IPS-NIHi7 (cell line): ENCODE measurements around the gene ADK.

ENCODE experiments used
- DNase-seq: peaks from one replicate; pipeline ENCODE4 v3.0.0; 2012; ENCODE audit warnings: mixed read lengths; ENCODE audit errors: extremely low spot score

The ADK gene

DNA sequence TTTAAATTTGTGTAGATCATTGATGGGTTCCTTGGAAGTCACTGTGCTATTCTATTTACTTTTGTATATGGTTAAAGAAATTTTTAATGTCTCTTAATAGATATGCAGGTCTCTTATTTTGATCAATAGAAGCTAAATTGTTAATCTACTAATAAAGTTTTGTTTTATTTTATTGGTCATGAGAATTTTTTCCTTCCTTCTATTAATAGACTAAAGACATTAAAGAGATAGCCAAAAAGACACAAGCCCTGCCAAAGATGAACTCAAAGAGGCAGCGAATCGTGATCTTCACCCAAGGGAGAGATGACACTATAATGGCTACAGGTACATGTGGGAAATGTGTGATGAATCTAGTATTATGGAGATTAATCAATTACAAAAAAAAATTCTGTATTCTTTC lies 449.1 kb downstream of the ADK start:
- no peak for DNase-seq

DNA sequence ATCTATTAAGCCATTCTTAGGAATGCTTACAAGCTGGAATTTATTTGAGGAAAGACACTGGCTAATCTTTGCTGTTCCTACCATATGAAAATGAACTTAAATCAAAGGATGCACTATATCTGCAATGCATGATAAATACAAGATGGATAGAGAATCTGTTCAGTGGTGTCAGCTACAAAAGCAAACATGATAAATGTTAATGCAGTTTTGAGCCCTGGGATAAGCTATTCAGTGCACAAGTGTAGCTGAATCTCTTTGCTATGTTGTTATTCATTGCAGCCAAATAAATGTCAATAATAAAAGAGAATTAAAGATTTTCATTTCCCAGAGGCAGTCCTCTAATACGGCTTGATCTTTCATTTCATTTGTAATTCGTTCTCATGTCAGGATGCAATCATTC lies 451.6 kb downstream of the ADK start:
- no peak for DNase-seq

- DNase-seq, result no peak
Measured at GRCh38 chr10:74610299-74610698, 459.3 kb downstream of the ADK start.

GRCh38 chr10:74612195-74612594 lies 461.2 kb downstream of the ADK start:
- no peak for DNase-seq

GRCh38 chr10:74620626-74621025 lies 469.6 kb downstream of the ADK start:
- DNase-seq, result no peak

GRCh38 chr10:74623786-74624185 lies 472.8 kb downstream of the ADK start:
- no peak for DNase-seq

DNA sequence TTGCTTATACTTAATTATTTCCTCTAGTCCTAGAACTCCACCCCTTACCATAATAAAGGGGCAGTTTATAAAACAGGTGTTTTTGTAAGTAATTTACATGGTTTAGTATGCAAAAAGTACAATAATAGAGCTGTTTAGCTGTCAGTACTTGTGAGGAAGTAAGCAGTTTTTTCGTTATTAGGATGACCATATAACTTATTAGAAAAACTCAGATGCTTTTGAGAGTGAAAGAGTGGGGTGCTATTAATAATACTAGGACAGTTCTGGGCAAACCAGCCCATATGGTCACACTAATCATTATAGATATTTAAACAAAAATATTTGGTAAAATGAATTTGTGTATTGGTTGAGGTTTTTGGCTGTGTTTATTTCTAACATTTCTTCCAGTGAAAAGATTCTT lies 473.5 kb downstream of the ADK start:
- DNase-seq, result no peak

DNA sequence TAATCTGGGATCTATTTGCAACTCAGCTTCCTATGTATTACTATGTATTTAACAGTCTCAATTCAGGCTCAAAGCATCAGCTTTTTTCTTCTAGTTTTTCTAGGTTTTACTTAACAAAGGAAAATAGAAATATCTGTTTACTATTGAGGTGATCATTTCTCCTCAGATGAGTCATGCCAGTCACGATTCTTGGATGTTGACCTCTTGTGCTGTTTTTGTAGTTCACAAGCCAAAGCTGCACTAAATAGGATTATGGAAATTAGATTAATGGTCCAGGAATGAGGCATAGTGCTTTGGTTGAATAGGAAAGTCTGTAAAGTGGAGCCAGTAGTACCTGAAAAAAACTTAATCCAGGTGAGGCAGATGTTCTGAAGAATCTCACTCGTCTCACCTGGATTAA lies 477.1 kb downstream of the ADK start:
- DNase-seq, result no peak

DNA sequence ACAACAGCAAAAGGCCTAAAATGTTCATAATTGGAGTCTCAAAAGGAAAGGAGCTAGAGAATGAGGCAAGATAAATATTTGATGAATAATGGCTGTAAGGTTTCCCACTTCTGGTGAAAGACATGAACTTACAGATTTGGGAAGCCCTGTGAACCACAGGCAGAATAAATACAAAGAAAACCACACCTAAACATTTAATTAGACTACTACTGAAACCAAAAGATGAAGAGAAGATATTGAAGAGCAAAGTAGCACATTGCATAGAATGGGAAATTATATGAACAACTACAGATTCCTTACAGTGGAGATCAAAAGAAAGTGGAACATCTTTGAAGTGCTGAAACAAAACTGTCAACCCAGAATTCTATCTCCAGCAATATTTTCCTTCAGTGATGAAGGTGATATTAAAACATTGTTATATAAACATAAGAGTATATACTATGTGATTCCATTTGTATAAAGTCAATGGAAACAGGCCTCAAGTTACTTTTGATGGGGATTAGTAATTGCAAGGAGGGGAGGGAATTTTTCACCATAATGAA lies 484.0 kb downstream of the ADK start:
- no peak for DNase-seq

- no peak for DNase-seq
Measured at GRCh38 chr10:74635655-74636054, 484.6 kb downstream of the ADK start.

DNA sequence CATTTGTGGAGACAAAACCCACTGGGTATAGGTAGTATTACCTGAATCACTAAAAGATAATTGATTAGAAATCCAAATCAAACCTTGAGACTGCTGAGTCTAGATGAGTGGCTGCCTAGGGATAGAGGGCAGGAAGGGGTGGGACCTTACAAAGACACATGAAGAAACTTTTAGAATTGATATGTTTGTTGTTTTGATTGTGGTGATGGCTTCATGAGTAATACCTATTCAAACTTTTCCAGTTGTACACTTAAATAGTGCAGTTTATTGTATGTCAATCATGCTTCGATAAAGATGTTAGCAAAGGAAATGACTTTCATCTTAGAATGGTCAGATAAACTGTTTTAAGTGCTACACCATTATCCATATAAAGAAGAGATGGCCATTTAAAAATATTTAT lies 486.7 kb downstream of the ADK start:
- DNase-seq, result no peak

DNA sequence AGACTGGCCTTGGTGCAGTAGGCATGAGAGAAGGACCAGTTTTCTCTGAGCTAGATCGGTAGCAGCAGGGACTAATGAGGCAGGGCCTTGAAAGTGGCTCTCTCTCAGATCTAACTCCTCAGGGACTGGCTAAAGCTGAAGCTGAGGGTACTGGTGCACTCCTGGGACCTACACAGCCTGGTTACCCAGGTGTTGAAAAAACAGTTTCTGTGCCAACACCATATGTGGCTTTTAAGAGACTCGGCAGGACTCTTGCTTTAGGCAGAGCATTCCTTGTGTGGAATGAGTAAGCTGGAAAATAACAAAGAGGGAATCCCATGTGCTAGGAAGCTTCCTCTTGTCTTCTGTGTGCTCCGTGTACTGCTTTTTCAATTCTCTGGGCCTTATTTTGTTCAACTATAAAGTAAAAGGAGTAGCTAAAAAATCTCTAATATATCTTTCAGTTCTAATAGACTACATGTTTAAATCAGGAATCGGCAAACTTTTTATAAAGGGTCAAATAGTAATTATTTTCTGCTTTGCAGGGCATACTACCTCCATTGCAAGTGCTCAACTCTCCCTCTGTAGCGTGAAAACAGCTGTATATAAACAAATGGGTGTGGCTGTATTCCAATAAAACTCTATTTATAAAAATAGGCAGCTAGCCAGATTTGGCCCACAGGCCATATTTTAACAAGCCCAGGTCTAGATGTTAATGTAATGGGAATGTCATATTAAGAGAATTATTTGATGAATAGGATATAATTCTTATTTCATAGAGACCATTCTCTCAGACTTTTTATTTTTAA lies 489.3 kb downstream of the ADK start:
- peak; percentile 27 for DNase-seq

GRCh38 chr10:74641659-74642058 lies 490.6 kb downstream of the ADK start:
- no peak for DNase-seq

DNA sequence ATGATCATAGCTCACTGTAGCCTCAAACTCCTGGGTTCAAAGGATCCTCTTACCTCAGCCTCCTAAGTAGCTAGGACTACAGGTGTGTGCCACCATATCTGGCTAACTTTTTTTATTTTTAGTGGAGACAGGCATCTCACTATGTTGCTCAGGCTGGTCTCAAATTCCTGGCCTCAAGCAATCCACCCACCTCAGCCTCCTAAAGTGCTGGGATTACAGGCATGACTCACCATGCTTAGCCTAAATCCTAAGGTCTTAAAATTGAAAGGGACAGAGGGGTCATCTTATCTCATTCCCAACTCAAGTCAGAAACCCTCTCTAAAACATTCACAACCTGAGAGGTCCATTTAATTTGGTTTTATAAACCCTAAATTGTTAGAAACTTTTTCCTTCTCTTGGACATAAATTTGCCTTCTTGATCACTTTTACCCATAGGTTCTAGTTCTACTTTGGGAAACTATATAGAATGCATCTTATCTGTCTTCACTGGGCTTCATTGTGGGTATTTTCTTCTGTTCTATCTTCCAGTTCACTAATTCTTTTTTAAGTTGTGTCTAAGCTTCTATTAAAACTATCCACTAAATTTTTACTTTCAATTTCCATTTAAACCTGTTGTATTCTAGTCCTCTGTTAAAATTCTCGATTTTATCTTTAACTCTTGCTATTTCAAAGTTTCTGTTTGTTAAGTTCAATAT lies 492.0 kb downstream of the ADK start:
- DNase-seq, result no peak

DNA sequence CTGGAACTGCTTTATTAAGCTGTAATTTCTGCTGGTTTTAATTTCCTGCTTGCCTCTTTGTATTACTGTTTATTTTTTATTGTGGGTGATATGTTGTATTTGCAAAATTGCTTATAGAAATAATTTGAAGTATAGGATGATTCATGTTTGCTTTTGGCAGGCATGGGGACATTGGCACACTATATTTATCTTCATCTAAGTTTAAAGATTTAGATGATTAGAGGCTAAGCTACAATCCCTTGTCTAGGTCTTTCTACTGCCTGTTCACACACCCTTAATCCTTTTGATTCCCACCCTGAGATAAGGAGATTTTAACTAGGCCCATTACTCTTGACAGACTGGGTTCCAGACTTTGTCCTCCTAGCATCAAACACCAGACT lies 492.6 kb downstream of the ADK start:
- no peak for DNase-seq

DNA sequence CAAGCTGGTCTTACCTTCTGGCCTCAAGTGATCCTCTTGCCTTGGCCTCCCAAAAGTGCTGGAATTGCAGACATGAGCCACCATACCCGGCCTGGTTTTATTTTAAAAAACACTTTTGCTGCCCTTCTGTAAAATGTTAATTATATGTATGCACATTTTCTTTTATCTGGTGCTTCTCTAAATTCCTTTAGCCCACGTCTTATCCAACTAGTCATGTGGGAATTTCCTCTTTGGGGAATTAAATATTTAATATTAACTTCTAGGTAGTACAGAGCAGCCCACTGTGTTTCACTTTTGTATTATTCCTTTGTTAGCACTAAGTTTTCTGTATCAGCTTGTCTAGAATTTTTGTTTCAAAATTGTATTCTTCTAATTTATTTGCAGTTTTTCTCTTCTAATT lies 493.7 kb downstream of the ADK start:
- no peak for DNase-seq

DNA sequence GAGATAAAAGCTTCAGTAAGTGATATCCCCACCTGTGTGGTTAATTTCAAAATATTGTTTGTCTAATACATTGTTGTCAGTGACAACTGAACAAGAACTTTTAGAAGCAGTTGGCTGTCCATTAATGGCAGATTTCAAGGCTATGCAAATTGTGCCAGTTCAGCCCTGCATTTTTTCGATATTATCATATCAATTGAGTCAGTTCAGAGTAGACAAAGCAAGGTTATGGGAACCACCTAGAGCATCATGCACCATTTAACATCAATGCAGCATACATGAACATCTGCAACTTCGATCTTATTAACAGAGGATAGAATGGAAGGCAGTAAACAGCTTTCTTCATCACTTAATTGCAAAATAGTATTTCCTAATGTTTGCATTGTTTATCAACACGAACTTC lies 494.7 kb downstream of the ADK start:
- no peak for DNase-seq

- DNase-seq, result no peak
Measured at GRCh38 chr10:74650613-74651012, 499.6 kb downstream of the ADK start.

GRCh38 chr10:74651565-74651964 lies 500.5 kb downstream of the ADK start:
- no peak for DNase-seq

DNA sequence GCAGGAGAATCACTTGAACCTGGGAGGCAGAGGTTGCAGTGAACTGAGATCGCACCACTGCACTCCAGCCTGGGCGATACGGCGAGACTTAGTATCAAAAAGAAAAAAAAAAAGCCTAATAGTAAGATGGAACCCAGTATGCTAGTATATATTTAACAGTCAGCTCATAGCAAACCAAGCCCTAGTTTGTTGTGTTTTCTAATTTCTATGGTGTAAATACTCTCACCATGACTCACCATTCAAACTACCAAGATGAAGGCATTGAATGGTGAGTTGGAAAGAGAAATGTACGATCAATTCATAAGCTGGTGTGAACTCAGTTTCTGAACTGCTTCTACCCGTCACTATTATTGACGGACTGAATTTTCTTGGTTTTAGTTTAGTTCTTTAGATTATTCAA lies 501.6 kb downstream of the ADK start:
- DNase-seq, result no peak

- no peak for DNase-seq
Measured at GRCh38 chr10:74658511-74658910, 507.5 kb downstream of the ADK start.

DNA sequence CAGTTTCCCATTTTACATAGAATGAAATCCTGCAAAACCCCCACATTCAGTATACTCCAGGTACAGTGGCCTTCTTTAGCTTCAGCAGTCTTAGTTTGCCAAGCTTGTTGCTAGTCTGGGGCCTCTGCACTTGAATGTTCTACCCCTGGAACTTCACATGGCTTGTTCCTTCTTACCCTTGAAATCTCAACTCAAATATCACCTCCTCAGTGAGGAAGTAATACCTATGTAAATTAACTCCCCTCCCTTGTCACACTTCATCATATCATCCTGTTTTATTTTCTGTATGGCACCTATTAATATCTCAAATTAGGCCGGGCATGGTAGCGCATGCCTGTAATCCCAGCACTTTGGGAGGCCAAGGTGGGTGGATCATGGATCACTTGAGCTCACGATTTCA lies 511.6 kb downstream of the ADK start:
- no peak for DNase-seq

DNA sequence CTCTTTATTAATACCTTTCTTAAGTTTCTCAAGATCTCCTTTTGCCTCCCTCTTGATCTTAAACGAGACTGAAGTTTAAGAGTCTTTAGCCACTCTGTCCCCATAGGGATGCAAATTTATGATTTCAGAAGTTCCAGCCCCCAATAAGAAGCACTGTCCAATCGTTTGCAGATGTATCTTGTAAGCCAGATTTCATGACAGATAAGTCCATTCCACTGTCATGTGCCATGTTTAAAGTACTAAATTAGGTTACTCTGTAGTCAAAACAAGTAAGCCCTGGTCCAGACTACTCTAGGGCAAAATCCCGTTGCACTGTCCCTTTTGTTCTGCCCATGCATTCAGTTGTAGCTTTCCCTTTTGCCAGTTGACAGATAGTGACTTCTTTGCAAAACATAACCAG lies 518.2 kb downstream of the ADK start:
- DNase-seq, result no peak
